Globus pallidus (tissue), 1 donor: ENCODE measurements around the gene BCL2L13.

ENCODE experiments used
- DNase-seq: peaks from one replicate; pipeline ENCODE4 v3.0.0-alpha.2; 2015; ENCODE audit warnings: low spot score

The BCL2L13 gene

GRCh38 chr22:17779286-17780115 lies 140.9 kb downstream of the BCL2L13 start:
- DNase-seq: no peak

GRCh38 chr22:17780116-17780740 lies 141.7 kb downstream of the BCL2L13 start:
- DNase-seq: no peak
